Astrocyte of the spinal cord (primary cell): ENCODE results near the gene HIVEP1.

ENCODE experiments used
- DNase-seq: peaks from one replicate; pipeline ENCODE4 v3.0.0; 2011; ENCODE audit warnings: low read depth, low spot score
- H3K4me3 ChIP-seq: 2 replicates; pipeline ENCODE4 v1.5.1; 2011; ENCODE audit warnings: low read depth, mild to moderate bottlenecking, low read length, moderate library complexity
- CTCF ChIP-seq: IDR thresholded peaks from 2 replicates; pipeline ENCODE4 v1.5.1; 2012; ENCODE audit warnings: low read depth, mild to moderate bottlenecking, low read length, inconsistent platforms
- in situ Hi-C: cut with HindIII; loops from 2 replicates; pipeline ENCODE4 v1.10.0; 2017; ENCODE audit warnings: low sequenced_read_pairs

Gene HIVEP1

GRCh38 chr6:11970114-11970513, 42.0 kb upstream of the HIVEP1 start:
- H3K4me3 ChIP-seq = no peak overlapping the region
- DNase-seq = no peak
- TF ChIP-seq CTCF = no peak
- in situ Hi-C loops = no loop called here

GRCh38 chr6:11971154-11971553, 41.0 kb upstream of the HIVEP1 start:
- in situ Hi-C loops = no loop called here
- no peak for TF ChIP-seq CTCF
- no peak overlapping the region for H3K4me3 ChIP-seq
- DNase-seq = peak; percentile 80

GRCh38 chr6:11972270-11972669, 39.8 kb upstream of the HIVEP1 start:
- no peak for TF ChIP-seq CTCF
- H3K4me3 ChIP-seq = no peak overlapping the region
- in situ Hi-C loops = no loop called here
- DNase-seq = no peak

- H3K4me3 ChIP-seq = no peak overlapping the region
- no peak for DNase-seq
- TF ChIP-seq CTCF = no peak
Measured at GRCh38 chr6:11972806-11973205, 39.3 kb upstream of the HIVEP1 start.

GRCh38 chr6:11973238-11973637, 38.9 kb upstream of the HIVEP1 start:
- in situ Hi-C loops = no loop called here
- no peak for TF ChIP-seq CTCF
- no peak for DNase-seq
- H3K4me3 ChIP-seq = no peak overlapping the region

More at GRCh38 chr6:11972806-11973205, 39.3 kb upstream of the HIVEP1 start:
- in situ Hi-C loops = no loop called here

GRCh38 chr6:11974089-11974488, 38.0 kb upstream of the HIVEP1 start:
- no peak for TF ChIP-seq CTCF
- no peak overlapping the region for H3K4me3 ChIP-seq
- peak; percentile 27 for DNase-seq
- in situ Hi-C loops = no loop called here
